ENCODE measurements around the gene NFE2L1.
A peak's percentile ranks its signal among the peaks of the same experiment; 100 is the strongest.

Gene NFE2L1

GRCh38 chr17:48102798-48103715 lies 54.9 kb downstream of the NFE2L1 start:
- Histone ChIP-seq H3K9ac (ENCODE audit: low read length) (no peak overlapping the region), H3K4me3 (ENCODE audit: low read depth in 1 of 2, low read length in 2 of 2) (no peak overlapping the region), H3K4me1 (ENCODE audit: insufficient read depth, low read length) (peaks cover 17% of the 10 kb centered on the region), H3K27me3 (ENCODE audit: control insufficient read depth in 1 of 2, insufficient read depth in 2 of 2, low read length in 2 of 2) (no peaks in the 10 kb centered on the region), H3K9me3 (ENCODE audit: low read length) (no peaks in the 10 kb centered on the region), H3K36me3 (ENCODE audit: insufficient read depth, low read length) (no peaks in the 10 kb centered on the region), H3K27ac (ENCODE audit: low read depth, low read length) (no peak overlapping the region)

- H3K4me3 ChIP-seq (ENCODE audit: low read depth in 1 of 2, low read length in 2 of 2) = no peak overlapping the region
Measured at GRCh38 chr17:48104440-48104839, 56.3 kb downstream of the NFE2L1 start.

GRCh38 chr17:48106802-48107136 lies 58.6 kb downstream of the NFE2L1 start:
- H3K27me3 ChIP-seq (ENCODE audit: control insufficient read depth in 1 of 2, insufficient read depth in 2 of 2, low read length in 2 of 2) = no peaks in the 10 kb centered on the region
- H3K9ac ChIP-seq (ENCODE audit: low read length) = peak overlapping the region; percentile 87
- peak overlapping the region; percentile 88 for H3K27ac ChIP-seq (ENCODE audit: low read depth, low read length)
- peak overlapping the region; percentile 81 to 99 for H3K4me3 ChIP-seq (ENCODE audit: low read depth in 1 of 2, low read length in 2 of 2)
- H3K4me1 ChIP-seq (ENCODE audit: insufficient read depth, low read length) = peaks cover 17% of the 10 kb centered on the region
- H3K36me3 ChIP-seq (ENCODE audit: insufficient read depth, low read length) = peaks cover 4% of the 10 kb centered on the region
- H3K9me3 ChIP-seq (ENCODE audit: low read length) = no peaks in the 10 kb centered on the region

More at GRCh38 chr17:48104440-48104839, 56.3 kb downstream of the NFE2L1 start:
- H3K27me3 ChIP-seq (ENCODE audit: control insufficient read depth in 1 of 2, insufficient read depth in 2 of 2, low read length in 2 of 2) = no peaks in the 10 kb centered on the region
- no peaks in the 10 kb centered on the region for H3K36me3 ChIP-seq (ENCODE audit: insufficient read depth, low read length)
- no peak overlapping the region for H3K27ac ChIP-seq (ENCODE audit: low read depth, low read length)
- no peaks in the 10 kb centered on the region for H3K9me3 ChIP-seq (ENCODE audit: low read length)
- peaks cover 22% of the 10 kb centered on the region for H3K4me1 ChIP-seq (ENCODE audit: insufficient read depth, low read length)
- no peak overlapping the region for H3K9ac ChIP-seq (ENCODE audit: low read length)

GRCh38 chr17:48107137-48108055 lies 59.2 kb downstream of the NFE2L1 start, which contains the start of gene SNX11:
Gene SNX11 (plus strand): TSS chr17:48107766. CDS start chr17:48112044, 4,278 bp downstream.
- H3K36me3 ChIP-seq (ENCODE audit: insufficient read depth, low read length) = peaks cover 4% of the 10 kb centered on the region
- H3K9me3 ChIP-seq (ENCODE audit: low read length) = no peaks in the 10 kb centered on the region
- H3K27me3 ChIP-seq (ENCODE audit: control insufficient read depth in 1 of 2, insufficient read depth in 2 of 2, low read length in 2 of 2) = no peaks in the 10 kb centered on the region
- peaks cover 17% of the 10 kb centered on the region for H3K4me1 ChIP-seq (ENCODE audit: insufficient read depth, low read length)
- peak within 1 kb of the TSS; percentile 87 for H3K9ac ChIP-seq (ENCODE audit: low read length)
- peak within 1 kb of the TSS; percentile 88 for H3K27ac ChIP-seq (ENCODE audit: low read depth, low read length)
- peak within 1 kb of the TSS; percentile 81 to 99 for H3K4me3 ChIP-seq (ENCODE audit: low read depth in 1 of 2, low read length in 2 of 2)

- H3K9me3 ChIP-seq (ENCODE audit: low read length) = no peaks in the 10 kb centered on the region
- H3K27me3 ChIP-seq (ENCODE audit: control insufficient read depth in 1 of 2, insufficient read depth in 2 of 2, low read length in 2 of 2) = no peaks in the 10 kb centered on the region
- H3K4me3 ChIP-seq (ENCODE audit: low read depth in 1 of 2, low read length in 2 of 2) = no peak overlapping the region
- no peak overlapping the region for H3K9ac ChIP-seq (ENCODE audit: low read length)
- peaks cover 10% of the 10 kb centered on the region for H3K36me3 ChIP-seq (ENCODE audit: insufficient read depth, low read length)
- no peak overlapping the region for H3K27ac ChIP-seq (ENCODE audit: low read depth, low read length)
- H3K4me1 ChIP-seq (ENCODE audit: insufficient read depth, low read length) = peaks cover 17% of the 10 kb centered on the region
Measured at GRCh38 chr17:48110761-48111160, 62.6 kb downstream of the NFE2L1 start.

All from muscle layer of colon (tissue), 2 donors.